Astrocyte (in vitro differentiated cells and primary cell): ENCODE data around the gene MIPOL1.

Experiments
- CTCF ChIP-seq: IDR thresholded peaks from 2 replicates; pipeline ENCODE4 v1.5.1; 2011; ENCODE audit warnings: low read depth, mild to moderate bottlenecking, inconsistent platforms, low read length, moderate library complexity; ENCODE audit not compliant: insufficient read depth
- EZH2 ChIP-seq: IDR thresholded peaks from 2 replicates; pipeline ENCODE4 v1.6.1; 2012; ENCODE audit warnings: mild to moderate bottlenecking, low read length, inconsistent platforms; ENCODE audit not compliant: insufficient read depth

GRCh38 chr14:37223947-37224474 lies 26.3 kb downstream of the MIPOL1 start:
- TF ChIP-seq CTCF: no peak
- TF ChIP-seq EZH2: no peak
